HG03095 (cell line): ENCODE results near the gene PSMD11.
A peak's percentile ranks its signal among the peaks of the same experiment; 100 is the strongest.

Experiments used
- ATAC-seq: cut with Tn5 transposase; IDR thresholded peaks from one replicate; pipeline ENCODE4 v1.9.1; 2021; ENCODE audit warnings: moderate library complexity; ENCODE audit not compliant: unreplicated experiment

PSMD11 gene

GRCh38 chr17:32463304-32463703 lies 19.0 kb downstream of the PSMD11 start:
- ATAC-seq = no peak

GRCh38 chr17:32464374-32464773 lies 20.1 kb downstream of the PSMD11 start:
- ATAC-seq = no peak

- no peak for ATAC-seq
Measured at GRCh38 chr17:32467949-32468348, 23.6 kb downstream of the PSMD11 start.

- ATAC-seq = no peak
Measured at GRCh38 chr17:32470405-32471167, 26.3 kb downstream of the PSMD11 start.

GRCh38 chr17:32471652-32472051 lies 27.3 kb downstream of the PSMD11 start:
- no peak for ATAC-seq

- no peak for ATAC-seq
Measured at GRCh38 chr17:32475258-32475657, 30.9 kb downstream of the PSMD11 start.

GRCh38 chr17:32477220-32477619 lies 32.9 kb downstream of the PSMD11 start:
- ATAC-seq = no peak

- no peak for ATAC-seq
Measured at GRCh38 chr17:32479074-32479617, 34.8 kb downstream of the PSMD11 start.

GRCh38 chr17:32481193-32481592 lies 36.9 kb downstream of the PSMD11 start:
- no peak for ATAC-seq

- ATAC-seq = no peak
Measured at GRCh38 chr17:32482568-32483320, 38.4 kb downstream of the PSMD11 start.

- no peak for ATAC-seq
Measured at GRCh38 chr17:32483451-32484019, 39.2 kb downstream of the PSMD11 start.

- no peak for ATAC-seq
Measured at GRCh38 chr17:32484041-32484461, 39.7 kb downstream of the PSMD11 start.

- no peak for ATAC-seq
Measured at GRCh38 chr17:32484628-32485027, 40.3 kb downstream of the PSMD11 start.

GRCh38 chr17:32485261-32486110 lies 41.2 kb downstream of the PSMD11 start:
- ATAC-seq = no peak

- peak; percentile 43 for ATAC-seq
Measured at GRCh38 chr17:32486111-32486700, 41.9 kb downstream of the PSMD11 start.

- ATAC-seq = peak; percentile 35
Measured at GRCh38 chr17:32486701-32487472, 42.6 kb downstream of the PSMD11 start, which contains the start of gene CDK5R1. CDK5R1 (plus strand) TSS chr17:32486993; CDS start chr17:32487621, 628 bp downstream.

GRCh38 chr17:32487473-32488176 lies 43.3 kb downstream of the PSMD11 start:
- no peak for ATAC-seq

- ATAC-seq = no peak
Measured at GRCh38 chr17:32488177-32488542, 43.9 kb downstream of the PSMD11 start.
